ENCODE results near the gene ESR1.
"Not testable (repeated sequence)": the region's sequence is repeated elsewhere in the genome, so short reads cannot be mapped to it uniquely, and the experiment has no call there.

The ESR1 gene

DNA sequence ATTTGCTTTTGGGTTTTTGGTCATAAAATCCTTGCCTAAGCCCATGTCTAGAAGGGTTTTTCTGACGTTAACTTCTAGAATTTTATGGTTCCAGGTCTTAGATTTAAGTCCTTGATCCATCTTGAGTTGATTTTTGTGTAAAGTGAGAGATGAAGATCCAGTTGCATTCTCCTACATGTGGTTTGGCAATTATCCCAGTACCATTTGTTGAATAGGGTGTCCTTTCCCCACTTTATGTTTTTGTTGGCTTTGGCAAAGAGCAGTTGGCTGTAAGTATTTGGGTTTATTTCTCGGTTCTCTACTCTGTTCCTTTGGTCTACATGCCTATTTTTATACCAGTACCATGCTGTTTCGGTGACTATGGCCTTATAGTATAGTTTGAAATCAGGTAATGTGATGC lies 86.9 kb downstream of the ESR1 start:
- not testable (repeated sequence) for DNase-seq (ENCODE audit: low spot score)

DNA sequence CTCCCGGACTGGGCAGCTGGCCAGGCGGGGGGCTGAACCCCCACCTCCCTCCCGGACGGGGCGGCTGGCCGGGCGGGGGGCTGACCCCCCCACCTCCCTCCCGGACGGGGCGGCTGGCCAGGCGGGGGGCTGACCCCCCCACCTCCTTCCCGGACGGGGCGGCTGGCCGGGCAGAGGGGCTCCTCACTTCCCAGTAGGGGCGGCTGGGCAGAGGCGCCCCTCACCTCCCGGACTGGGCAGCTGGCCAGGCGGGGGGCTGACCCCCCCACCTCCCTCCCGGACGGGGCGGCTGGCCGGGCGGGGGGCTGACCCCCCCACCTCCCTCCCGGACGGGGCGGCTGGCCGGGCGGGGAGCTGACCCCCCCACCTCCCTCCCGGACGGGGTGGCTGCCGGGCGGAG lies 91.7 kb downstream of the ESR1 start:
- DNase-seq (ENCODE audit: low spot score): not testable (repeated sequence)

DNA sequence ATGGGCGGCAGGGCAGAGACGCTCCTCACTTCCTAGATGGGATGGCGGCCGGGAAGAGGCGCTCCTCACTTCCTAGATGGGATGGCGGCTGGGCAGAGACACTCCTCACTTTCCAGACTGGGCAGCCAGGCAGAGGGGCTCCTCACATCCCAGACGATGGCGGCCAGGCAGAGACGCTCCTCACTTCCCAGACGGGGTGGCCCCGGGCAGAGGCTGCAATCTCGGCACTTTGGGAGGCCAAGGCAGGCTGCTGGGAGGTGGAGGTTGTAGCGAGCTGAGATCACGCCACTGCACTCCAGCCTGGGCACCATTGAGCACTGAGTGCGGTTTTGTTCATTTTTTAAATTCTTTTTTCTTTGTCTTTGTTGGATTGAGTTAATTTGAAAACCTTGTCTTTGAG lies 92.3 kb downstream of the ESR1 start:
- DNase-seq (ENCODE audit: low spot score): not testable (repeated sequence)

DNA sequence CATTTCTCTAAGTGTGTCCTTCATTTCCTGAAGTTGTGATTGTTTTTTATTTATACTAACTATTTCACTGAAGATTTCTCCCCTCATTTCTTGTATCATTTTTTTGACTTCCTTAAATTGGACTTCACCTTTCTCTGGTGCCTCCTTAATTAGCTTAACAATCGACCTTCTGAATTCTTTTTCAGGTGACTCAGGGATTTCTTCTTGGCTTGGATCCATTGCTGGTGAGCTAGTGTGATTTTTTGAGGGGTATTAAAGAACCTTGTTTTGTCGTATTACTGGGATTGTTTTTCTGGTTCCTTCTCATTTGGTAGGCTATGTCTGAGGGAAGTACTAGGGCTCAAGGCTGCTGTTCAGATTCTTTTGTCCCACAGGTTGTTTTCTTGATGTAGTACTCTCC lies 92.8 kb downstream of the ESR1 start:
- DNase-seq (ENCODE audit: low spot score): no peak

DNA sequence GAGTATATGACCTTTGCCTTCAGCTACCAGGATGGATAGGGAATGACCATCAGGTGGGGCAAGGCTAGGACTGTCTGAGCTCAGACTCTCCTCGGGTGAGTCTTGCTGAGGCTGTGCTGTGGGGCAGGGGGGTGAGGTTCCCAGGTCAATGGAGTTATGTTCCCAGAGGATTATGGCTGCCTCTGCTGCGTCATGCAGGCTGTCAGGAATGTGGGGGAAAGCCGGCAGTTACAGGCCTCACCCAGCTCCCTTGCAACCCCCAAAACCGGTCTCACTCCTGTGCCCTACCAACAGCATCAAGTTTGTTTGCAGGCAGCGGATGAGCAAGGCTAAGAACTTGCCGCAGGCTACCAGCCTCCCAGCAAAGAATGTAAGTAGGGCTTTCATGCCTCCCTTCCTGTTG lies 93.5 kb downstream of the ESR1 start:
- DNase-seq (ENCODE audit: low spot score): no peak

DNA sequence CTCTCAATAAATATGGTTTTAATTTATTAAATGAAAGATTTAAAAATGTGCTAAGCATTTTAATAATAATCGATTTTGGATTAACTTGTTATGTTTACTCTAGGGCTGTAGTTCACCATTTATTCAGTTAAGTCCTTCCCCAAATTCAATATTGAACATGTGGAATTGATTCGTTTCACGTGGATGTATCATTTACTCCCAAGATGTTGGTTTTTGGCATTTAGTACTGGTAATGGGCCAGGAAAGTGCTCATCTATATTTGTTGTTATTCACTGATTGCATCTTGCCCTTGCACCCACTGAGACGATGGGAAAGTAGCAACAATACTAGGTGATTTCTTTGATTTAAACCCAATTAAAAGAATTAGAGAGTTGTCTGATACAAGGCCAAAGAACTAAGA lies 97.1 kb downstream of the ESR1 start:
- DNase-seq (ENCODE audit: low spot score): no peak

DNA sequence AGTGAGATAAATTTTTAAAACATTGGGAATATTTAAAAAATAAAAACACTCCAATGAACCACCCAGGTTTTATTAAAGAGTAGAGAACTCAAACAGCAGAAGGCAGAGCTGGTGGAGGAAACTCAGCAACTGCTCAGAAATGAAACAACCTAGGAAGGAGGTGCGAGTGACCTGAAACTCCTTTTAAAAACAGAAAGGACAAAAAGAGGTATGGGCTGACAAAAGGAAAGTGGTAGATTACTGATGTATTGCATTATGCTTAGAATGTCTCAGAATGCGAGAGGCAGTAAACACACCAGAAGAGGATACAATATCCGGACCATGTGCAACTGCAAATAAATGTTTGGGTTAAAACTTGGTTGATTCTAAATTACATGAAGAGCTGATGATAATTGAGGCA lies 97.6 kb downstream of the ESR1 start:
- no peak for DNase-seq (ENCODE audit: low spot score)

DNA sequence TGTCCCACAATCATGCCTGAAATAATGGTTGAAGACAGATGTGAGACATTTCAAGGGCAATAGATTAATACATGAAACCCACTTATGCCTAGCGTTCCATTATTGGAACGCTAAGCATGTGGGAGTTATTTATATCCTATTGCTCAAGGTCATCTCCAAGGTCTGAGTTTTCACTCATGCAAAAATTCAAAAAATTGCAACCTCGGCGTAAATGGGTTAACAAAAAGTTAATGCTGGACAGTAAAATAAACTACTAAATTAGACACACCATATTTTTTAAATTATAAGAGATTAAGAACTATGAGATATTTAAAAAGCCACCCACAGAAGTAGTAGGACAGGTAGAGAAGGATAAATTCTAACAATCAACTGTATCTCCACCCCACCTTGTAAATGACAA lies 98.4 kb downstream of the ESR1 start:
- no peak for DNase-seq (ENCODE audit: low spot score)

DNA sequence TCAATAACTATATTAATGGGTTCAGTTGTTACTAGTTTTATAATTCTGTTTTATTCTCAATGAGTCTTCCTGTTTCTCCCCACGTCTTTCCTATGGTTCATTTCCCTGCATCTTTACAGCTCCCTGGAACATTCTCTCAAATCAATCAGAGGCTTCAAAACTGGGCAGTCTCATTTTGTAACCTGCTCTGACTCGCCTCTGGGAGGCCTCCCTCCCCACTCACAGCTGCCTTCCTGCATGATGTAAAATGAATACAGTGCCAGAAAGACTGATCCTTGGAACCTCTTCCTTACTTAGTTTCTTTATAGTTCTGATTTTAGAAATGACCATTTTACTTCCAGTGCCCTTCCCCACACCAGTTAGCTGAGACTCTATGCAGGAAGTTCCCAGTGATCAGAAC lies 103.9 kb downstream of the ESR1 start:
- DNase-seq (ENCODE audit: low spot score): no peak

DNA sequence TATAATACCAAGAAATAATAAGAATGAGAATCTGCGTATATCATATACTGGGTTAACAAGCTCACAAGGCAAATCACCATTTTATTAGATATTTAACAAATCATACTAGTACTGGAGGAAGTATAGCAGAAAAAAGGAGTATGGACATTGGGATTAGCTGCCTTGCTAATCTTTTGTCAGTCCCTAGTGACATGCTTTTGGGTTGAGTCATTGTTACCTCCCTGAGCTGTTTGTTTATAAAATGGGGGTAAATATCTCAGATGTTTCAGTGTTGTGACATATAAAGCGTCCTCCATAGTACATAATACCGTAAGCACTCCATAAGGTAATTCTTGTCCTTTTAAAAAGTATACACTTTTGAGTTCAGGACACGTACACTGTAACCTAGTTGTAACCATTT lies 107.0 kb downstream of the ESR1 start:
- DNase-seq (ENCODE audit: low spot score): no peak

DNA sequence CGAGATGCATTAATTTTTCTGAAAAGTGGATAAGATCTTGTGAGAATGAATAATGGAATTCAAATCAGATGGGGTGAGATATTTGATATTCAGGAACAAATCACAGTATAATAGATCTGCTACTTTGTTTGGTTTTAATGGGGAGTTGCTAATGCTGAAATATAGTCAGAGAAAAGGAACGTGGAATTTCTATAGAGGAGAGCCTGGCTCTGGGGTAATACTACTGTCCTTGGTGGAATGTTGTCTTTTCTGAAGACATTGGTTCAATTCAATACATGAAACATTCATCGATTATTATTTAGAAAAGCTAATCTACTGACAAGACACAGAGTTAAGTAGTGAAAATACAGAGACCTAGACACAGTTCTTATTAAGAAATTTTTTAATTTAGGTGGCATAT lies 108.6 kb downstream of the ESR1 start:
- DNase-seq (ENCODE audit: low spot score): no peak

DNA sequence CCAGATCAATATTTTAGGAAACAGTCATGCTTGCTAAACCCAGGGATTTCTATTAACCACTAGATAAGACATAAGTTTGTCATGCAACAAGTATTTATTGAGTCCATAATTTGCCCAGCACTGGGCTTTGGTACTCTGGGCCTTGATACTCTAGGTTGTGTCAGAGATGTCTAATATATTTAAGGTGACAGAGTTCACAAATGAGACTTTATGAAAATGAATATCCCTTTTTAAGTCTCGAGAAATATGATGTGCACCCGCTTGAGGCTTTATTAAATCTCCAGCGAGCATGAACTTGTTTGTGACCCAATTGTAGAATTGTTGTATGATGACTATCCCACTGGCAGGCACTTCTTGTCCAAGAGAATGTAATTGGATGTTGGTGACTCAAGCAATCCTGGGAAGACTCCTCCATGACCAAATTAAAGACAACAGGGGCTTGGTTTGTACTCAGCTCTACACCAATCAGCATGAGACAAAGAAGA lies 109.2 kb downstream of the ESR1 start:
- no peak for DNase-seq (ENCODE audit: low spot score)

DNA sequence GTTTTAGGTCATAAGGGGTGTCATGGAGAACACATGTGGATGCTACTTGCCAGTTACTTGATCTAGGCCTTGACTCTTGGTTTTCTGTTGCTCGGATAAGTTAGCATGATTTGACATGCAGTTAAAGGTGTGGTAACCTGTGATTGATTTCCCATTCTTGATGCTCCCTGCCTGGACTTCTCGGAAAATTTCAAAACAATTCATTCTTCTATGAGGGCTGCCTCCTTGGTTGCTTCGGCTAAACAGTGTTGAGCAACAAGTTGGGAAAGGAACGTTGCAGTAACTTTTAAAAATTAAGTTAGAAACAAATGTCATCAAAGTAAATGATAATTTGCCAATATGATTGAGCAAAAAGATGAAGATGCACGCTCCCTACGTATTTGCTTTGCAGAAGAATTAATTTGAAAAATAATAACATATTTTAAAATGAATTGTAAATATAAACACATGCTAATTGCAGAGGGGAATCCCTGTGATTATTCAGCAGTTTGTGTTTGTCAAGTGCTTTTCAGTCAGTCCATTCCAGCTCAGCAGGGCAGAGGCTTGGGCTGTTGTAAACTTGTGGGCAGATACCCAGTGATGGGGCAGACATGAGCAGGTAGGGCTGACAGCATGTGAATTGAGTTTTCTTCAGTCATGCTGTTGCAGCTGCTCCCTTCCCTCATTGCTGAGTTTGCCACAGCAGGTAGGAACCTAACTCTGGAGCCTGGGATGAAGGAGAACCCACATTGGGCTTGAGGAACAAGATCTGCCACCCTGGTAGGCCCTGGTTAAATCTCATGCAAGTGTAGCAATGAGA lies 110.2 kb downstream of the ESR1 start:
- no peak for DNase-seq (ENCODE audit: low spot score)

DNA sequence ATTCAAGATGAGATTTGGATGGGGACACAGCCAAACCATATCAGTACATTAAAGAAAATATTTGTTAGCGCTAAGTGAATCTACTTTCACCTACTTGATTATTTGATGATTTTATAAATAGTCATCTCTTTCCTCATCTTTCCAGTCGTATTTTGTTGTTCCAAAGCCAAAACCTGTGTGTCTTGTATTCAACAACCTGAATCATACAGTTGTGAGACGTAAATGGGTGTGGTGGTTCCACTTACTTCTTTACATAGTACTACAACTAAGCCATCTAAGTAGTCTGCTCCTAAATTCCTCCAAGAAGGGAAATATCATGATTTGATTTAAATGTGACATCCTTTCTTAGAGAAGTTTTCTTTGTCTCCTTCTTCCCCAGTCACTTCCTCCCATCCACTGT lies 132.8 kb downstream of the ESR1 start:
- no peak for DNase-seq (ENCODE audit: low spot score)

DNA sequence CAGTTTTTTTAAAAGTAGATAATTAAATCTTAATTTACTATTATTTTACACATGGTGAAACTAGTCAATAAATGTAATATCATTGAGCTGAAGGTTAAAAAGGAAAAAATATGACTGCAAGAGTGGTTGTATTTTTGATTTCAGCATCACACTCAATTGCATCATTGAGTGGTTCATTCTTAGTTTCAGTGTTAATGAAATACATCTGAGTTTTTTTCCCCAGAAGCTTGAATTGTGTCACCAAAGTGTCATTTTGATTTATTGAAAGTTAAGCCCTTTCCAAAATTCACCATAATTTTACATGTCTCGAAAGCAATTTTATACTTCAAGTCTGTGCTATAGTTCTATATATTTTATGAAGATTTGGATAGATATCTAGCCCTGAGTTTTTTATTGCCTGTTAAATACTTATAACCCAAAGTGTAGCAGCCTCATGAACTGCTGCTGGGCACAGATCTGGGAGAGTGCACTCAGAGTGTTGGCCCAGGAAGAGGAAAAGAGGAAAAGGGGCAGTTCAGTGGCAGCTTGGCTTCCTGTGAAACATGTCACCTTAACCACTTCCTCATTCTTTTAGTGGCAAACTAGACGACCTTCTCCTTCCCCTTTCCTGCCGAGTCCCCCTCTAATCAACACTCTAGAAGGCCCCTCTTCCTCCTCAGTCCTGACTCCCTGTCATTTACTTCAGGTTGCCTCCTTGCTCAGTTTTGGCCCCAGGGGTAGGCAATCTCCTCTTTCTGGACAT lies 140.7 kb downstream of the ESR1 start:
- DNase-seq (ENCODE audit: low spot score): no peak

DNA sequence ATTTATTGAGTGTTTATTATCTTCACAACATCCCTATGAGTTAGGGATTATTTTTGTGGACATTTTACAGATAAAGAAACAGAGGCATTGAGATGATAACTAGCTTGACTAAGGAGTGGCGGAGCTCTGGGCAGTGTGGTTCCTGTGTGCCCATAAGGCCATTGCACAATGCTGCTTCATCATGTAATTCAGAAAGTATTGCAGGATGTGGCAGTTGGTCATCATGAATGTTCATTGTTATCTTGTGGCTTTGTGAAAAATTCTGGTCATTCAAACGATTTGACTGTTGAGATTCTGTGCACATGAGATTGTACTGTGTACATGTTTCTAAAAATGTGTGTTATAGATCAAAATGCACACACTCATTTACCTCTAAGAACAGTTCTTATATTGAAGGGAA lies 150.8 kb downstream of the ESR1 start:
- no peak for DNase-seq (ENCODE audit: low spot score)

DNA sequence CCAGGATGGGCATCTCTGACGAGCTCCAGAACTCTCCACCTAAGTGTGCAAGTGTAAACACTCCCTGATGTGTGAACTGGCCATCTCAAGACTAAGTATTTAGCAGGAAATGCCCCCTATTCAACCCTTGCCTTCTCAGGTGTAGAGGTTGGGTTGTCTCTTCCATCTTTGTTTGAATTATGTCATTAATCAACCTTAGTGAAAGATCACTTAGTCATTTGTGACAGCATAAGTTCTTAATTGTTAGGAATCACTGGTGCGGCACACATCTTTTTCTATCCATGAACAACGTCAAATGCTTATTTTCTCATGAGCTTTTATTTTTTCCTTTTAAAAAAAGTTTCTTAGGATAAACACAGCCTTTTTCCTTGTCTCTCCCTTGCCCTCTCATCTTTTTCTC lies 151.6 kb downstream of the ESR1 start:
- no peak for DNase-seq (ENCODE audit: low spot score)

DNA sequence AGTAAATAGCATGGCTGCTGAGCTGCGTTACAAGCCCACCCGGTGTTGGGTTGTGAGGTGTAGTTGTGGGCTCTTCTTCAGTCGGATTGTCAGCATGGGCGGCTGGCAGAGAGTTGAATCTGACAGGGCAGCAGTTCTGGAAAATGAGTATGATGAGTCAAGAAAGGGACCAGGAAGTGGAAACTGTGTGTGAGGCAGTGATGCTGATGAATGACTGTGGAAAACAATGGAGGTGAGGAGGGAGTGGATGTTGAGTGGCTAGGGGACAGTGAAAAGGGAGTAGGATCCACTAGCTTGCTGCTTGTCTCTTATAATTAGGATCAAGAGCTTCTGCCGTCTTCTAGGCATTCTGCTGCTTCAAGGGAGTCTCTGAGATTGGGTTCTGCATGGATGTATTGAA lies 154.3 kb downstream of the ESR1 start:
- DNase-seq (ENCODE audit: low spot score): no peak

DNA sequence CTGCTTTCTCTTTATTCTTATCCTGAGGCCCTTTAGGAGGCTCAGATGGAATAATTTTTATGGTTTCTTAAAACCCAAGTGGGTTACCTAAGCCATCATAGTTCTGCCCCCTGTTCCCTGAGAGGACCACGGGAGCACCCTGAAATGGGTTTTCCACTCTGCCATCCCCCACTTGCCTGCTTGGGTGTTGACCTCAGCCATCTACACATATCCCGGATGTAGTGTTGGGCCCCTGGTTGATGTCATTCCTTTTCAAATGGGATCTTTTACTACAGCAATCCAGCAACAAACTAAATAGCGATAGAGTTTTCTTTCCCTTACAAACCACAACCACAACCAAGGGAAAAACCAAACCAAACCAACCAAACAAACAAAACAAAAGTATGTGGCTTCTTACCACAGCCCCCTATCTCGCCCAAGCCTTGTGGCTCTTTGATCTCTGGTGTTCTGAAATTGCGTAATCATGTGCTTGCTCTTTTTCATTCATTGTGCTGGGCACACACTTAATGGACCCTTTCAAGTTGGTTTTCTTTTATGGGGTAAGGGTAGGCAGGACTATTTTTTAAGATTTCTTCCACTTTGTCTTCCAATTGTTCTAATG lies 154.9 kb downstream of the ESR1 start:
- no peak for DNase-seq (ENCODE audit: low spot score)

DNA sequence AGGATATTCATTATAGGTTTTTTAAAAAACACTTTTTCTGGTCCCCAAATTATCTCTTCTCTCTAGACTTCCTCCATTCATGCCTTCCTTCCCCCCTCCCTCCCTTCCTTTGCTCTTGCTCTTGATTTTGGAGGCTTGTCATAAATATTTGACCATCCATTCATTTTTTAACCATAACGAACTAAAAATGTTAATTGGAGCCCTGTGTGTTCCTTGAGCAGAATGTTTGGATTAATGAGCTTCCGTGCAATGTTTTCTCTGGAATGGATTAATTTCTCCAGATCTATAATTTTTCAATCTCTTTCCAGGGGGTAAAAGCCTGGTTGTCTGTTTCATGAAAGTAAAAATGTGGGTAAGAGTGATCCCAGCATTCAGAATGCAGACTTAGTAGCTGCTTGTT lies 155.5 kb downstream of the ESR1 start:
- DNase-seq (ENCODE audit: low spot score): no peak

DNA sequence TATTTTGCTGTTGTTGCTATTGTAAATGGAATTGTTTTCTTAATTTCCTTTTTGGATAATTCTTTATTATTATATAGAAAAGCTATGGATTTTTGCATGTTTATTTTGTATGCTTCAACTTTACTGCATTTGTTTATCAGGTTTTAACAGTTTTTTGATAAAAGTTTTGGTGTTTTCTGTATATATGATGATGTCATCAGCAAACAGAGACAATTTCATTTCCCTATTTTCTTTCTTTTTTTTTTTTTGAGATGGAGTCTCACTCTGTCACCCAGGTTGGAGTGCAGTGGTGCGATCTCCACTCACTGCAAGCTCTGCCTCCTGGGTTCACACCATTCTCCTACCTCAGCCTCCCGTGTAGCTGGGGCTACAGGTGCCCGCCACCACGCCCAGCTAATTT lies 156.9 kb downstream of the ESR1 start:
- not testable (repeated sequence) for DNase-seq (ENCODE audit: low spot score)

DNA sequence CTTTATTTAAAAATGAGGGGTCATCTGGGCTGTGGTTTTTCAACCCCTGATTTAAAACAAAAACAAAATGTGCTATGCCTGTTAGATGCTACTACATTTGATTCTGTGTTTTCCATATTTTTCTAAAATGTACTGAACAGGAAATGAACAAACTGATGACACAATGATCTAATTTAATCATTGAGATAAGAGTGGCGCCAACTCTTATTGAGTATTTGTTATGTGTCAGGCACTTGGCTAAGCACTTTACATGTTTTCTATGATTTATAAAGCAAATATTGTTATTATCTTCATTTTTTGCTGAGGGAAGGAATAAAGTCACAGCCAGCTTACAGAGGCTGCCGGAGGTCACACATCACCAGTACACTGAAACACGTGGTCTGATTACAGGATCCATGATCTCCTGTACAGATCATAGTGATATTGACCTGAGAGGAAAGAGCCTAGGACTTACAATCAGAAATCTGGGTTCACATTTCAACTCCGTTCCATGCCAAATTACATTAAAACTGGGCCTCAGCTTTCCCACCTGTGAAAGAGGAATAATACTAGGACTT lies 166.7 kb downstream of the ESR1 start:
- DNase-seq (ENCODE audit: low spot score): no peak

DNA sequence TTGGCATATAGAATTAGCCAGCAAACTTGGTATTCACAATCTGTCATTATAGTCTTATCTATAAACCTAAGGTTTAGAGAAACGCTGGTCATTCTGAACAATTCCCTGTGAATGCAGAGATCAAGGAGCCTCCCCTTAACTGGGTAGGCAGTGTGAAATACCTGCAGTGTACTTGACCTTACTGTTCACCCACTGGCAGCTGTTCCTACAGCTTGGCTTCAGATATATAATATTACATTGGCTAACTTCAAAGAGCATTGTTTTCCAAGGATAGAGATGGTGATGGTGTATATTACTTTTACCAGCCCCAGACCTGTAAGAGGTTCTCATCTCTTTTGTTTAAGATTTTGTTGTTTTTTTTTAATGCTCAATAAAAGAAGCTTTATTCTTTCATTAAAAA lies 168.3 kb downstream of the ESR1 start:
- DNase-seq (ENCODE audit: low spot score): no peak

All from ecto neural progenitor cell (in vitro differentiated cells).